H1 (cell line): ENCODE measurements around the gene SERPINH1. TPM values are rescaled to one million over a fixed set of nuclear protein-coding genes. Genes with fewer than 3 reads are reported as not detected.

Experiments used
- CTCF ChIP-seq, 3 experiments: IDR thresholded peaks; 1 replicate in 2 of 3; 2 replicates in 1 of 3; pipeline versions ENCODE4 v1.5.1 to v1.6.1; 2011; ENCODE audit warnings: low read length in 3 of 3, mild to moderate bottlenecking in 3 of 3, inconsistent platforms in 2 of 3, low read depth in 1 of 3, moderate library complexity in 1 of 3; ENCODE audit not compliant: insufficient read depth in 1 of 3; ENCODE audit errors: control extremely low read depth in 1 of 3
- polyA plus RNA-seq, 7 experiments: library from polyadenylated mRNA; depleted of rRNA in 3 of 7; stranded (reverse) in 5 of 7; unstranded in 2 of 7; fragments of >200 nt in 5 of 7; fragments of 200-250 nt in 2 of 7; gene quantifications; 1 replicate in 5 of 7; 2 replicates in 1 of 7; 4 replicates in 1 of 7; pipeline versions ENCODE4 v1.2.1 to v1.2.3, GENCODE V29; 2011 to 2013; ENCODE audit warnings: missing spikeins in 2 of 7, mixed read lengths in 2 of 7
- total RNA-seq: library from RNA; stranded (reverse); fragmentation: NEBNext Ultra II Directional; extraction: Animal tissue kit (Norgen Biotek cat#: 25700); gene quantifications from 2 replicates; pipeline ENCODE4 v1.2.1, GENCODE V29; 2021
- TF ChIP-seq, protein P1 (sequence below): fragments of 300-600 bp; sonication (generic); IDR thresholded peaks from 2 replicates; pipeline ENCODE4 v1.7.1; 2012; ENCODE audit warnings: low read length, moderate library complexity, mild to moderate bottlenecking, inconsistent platforms; ENCODE audit not compliant: insufficient replicate concordance

SERPINH1 gene
- total and polyA plus RNA-seq, 2 of the 8 experiments (the other 6 are each of a cell fraction or from before 2014, with no cell fraction given) = 420 to 621 TPM

DNA sequence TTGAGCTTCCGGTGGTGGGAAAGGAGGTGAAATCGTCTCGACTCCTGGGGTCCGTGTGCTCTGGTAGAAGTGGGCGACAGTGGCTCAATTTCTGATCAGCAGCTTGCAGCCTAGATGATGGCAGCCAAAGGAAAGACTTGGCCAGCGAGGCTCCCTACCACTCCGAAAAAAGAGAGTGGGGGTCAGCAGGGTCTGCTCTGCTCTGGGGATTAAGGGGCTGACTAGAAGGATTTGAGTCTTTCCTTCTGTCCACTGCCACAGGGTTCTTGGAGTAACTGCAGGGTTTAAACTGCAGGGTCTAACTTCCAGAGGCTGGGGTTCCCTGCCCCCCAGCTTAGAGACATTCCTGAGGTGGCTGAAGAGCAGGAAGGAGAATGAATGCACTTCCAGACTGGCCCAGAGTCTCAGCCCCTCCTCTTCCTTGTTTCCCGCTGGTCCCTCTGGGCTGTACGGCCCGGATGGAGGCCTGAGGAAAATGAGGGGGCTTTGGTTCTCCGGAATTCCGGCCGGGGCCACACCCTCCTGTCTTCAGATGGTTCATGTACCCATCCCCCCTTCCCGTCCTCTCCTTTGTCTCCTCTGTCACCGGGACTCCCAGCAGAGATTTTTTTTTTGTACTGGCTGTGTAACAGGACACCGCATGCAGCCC lies 907 bp downstream of the SERPINH1 start (continued):
- TF ChIP-seq, protein P1, sequence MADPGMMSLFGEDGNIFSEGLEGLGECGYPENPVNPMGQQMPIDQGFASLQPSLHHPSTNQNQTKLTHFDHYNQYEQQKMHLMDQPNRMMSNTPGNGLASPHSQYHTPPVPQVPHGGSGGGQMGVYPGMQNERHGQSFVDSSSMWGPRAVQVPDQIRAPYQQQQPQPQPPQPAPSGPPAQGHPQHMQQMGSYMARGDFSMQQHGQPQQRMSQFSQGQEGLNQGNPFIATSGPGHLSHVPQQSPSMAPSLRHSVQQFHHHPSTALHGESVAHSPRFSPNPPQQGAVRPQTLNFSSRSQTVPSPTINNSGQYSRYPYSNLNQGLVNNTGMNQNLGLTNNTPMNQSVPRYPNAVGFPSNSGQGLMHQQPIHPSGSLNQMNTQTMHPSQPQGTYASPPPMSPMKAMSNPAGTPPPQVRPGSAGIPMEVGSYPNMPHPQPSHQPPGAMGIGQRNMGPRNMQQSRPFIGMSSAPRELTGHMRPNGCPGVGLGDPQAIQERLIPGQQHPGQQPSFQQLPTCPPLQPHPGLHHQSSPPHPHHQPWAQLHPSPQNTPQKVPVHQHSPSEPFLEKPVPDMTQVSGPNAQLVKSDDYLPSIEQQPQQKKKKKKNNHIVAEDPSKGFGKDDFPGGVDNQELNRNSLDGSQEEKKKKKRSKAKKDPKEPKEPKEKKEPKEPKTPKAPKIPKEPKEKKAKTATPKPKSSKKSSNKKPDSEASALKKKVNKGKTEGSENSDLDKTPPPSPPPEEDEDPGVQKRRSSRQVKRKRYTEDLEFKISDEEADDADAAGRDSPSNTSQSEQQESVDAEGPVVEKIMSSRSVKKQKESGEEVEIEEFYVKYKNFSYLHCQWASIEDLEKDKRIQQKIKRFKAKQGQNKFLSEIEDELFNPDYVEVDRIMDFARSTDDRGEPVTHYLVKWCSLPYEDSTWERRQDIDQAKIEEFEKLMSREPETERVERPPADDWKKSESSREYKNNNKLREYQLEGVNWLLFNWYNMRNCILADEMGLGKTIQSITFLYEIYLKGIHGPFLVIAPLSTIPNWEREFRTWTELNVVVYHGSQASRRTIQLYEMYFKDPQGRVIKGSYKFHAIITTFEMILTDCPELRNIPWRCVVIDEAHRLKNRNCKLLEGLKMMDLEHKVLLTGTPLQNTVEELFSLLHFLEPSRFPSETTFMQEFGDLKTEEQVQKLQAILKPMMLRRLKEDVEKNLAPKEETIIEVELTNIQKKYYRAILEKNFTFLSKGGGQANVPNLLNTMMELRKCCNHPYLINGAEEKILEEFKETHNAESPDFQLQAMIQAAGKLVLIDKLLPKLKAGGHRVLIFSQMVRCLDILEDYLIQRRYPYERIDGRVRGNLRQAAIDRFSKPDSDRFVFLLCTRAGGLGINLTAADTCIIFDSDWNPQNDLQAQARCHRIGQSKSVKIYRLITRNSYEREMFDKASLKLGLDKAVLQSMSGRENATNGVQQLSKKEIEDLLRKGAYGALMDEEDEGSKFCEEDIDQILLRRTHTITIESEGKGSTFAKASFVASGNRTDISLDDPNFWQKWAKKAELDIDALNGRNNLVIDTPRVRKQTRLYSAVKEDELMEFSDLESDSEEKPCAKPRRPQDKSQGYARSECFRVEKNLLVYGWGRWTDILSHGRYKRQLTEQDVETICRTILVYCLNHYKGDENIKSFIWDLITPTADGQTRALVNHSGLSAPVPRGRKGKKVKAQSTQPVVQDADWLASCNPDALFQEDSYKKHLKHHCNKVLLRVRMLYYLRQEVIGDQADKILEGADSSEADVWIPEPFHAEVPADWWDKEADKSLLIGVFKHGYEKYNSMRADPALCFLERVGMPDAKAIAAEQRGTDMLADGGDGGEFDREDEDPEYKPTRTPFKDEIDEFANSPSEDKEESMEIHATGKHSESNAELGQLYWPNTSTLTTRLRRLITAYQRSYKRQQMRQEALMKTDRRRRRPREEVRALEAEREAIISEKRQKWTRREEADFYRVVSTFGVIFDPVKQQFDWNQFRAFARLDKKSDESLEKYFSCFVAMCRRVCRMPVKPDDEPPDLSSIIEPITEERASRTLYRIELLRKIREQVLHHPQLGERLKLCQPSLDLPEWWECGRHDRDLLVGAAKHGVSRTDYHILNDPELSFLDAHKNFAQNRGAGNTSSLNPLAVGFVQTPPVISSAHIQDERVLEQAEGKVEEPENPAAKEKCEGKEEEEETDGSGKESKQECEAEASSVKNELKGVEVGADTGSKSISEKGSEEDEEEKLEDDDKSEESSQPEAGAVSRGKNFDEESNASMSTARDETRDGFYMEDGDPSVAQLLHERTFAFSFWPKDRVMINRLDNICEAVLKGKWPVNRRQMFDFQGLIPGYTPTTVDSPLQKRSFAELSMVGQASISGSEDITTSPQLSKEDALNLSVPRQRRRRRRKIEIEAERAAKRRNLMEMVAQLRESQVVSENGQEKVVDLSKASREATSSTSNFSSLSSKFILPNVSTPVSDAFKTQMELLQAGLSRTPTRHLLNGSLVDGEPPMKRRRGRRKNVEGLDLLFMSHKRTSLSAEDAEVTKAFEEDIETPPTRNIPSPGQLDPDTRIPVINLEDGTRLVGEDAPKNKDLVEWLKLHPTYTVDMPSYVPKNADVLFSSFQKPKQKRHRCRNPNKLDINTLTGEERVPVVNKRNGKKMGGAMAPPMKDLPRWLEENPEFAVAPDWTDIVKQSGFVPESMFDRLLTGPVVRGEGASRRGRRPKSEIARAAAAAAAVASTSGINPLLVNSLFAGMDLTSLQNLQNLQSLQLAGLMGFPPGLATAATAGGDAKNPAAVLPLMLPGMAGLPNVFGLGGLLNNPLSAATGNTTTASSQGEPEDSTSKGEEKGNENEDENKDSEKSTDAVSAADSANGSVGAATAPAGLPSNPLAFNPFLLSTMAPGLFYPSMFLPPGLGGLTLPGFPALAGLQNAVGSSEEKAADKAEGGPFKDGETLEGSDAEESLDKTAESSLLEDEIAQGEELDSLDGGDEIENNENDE = no peak
- no peak for TF ChIP-seq CTCF (IDR thresholded peaks at IDR 0.05; ENCODE audit: control extremely low read depth in 1 of 3, insufficient read depth in 1 of 3, low read depth in 1 of 3, low read length in 3 of 3)
